Mesendoderm (in vitro differentiated cells): ENCODE measurements around the gene TAS2R60. TPM values are rescaled to one million over a fixed set of nuclear protein-coding genes. Genes with fewer than 3 reads are reported as not detected.
A peak's percentile ranks its signal among the peaks of the same experiment; 100 is the strongest.

Experiments
- DNase-seq: peaks from one replicate; pipeline ENCODE4 v3.0.0; 2013
- H2AK5ac ChIP-seq: 2 replicates; pipeline ENCODE4 v1.6.1; 2013; ENCODE audit warnings: low read length, inconsistent platforms
- H2BK120ac ChIP-seq: 2 replicates; pipeline ENCODE4 v1.6.1; 2013; ENCODE audit warnings: low read depth, mild to moderate bottlenecking, low read length, moderate library complexity, mixed read lengths
- H2BK15ac ChIP-seq: replicated peaks from 2 replicates; pipeline ENCODE4 v1.6.1; 2013; ENCODE audit warnings: low read depth, mild to moderate bottlenecking, moderate library complexity
- H2BK5ac ChIP-seq: 2 replicates; pipeline ENCODE4 v1.6.1; 2013; ENCODE audit warnings: low read length, inconsistent platforms
- H3K18ac ChIP-seq: 2 replicates; pipeline ENCODE4 v1.6.1; 2013; ENCODE audit warnings: mild to moderate bottlenecking, low read length, mixed read lengths
- H3K23ac ChIP-seq: one replicate; pipeline ENCODE4 v1.6.1; 2013; ENCODE audit warnings: low read length
- H3K27ac ChIP-seq: 2 replicates; pipeline ENCODE4 v1.5.1; 2013; ENCODE audit warnings: low read depth, mild to moderate bottlenecking, inconsistent platforms, low read length, moderate library complexity
- H3K27me3 ChIP-seq: 2 replicates; pipeline ENCODE4 v1.6.1; 2013; ENCODE audit warnings: low read length, control low read depth, mild to moderate bottlenecking, inconsistent platforms; ENCODE audit not compliant: insufficient read depth, poor library complexity
- H3K36me3 ChIP-seq: 2 replicates; pipeline ENCODE4 v1.6.1; 2013; ENCODE audit warnings: low read length, inconsistent platforms; ENCODE audit not compliant: control insufficient read depth, insufficient read depth
- H3K4ac ChIP-seq: one replicate; pipeline ENCODE4 v1.6.1; 2013; ENCODE audit warnings: low read depth, mild to moderate bottlenecking, low read length, moderate library complexity
- H3K4me1 ChIP-seq: 2 replicates; pipeline ENCODE4 v1.6.1; 2013; ENCODE audit warnings: low read depth, low read length, inconsistent platforms; ENCODE audit not compliant: control insufficient read depth
- H3K4me2 ChIP-seq: 2 replicates; pipeline ENCODE4 v1.6.1; 2013; ENCODE audit warnings: low read length
- H3K4me3 ChIP-seq: 2 replicates; pipeline ENCODE4 v1.5.1; 2013; ENCODE audit warnings: mild to moderate bottlenecking, low read length
- H3K56ac ChIP-seq: one replicate; pipeline ENCODE4 v1.6.1; 2013; ENCODE audit warnings: low read length
- H3K79me1 ChIP-seq: 2 replicates; pipeline ENCODE4 v1.6.1; 2013; ENCODE audit warnings: low read length, inconsistent platforms
- H3K79me2 ChIP-seq: 2 replicates; pipeline ENCODE4 v1.6.1; 2013; ENCODE audit warnings: mild to moderate bottlenecking, low read length; ENCODE audit not compliant: control insufficient read depth, insufficient read depth
- H3K9ac ChIP-seq: 2 replicates; pipeline ENCODE4 v1.6.1; 2013; ENCODE audit warnings: low read length, inconsistent platforms
- H4K5ac ChIP-seq: one replicate; pipeline ENCODE4 v1.6.1; 2013; ENCODE audit warnings: low read length
- H4K8ac ChIP-seq: one replicate; pipeline ENCODE4 v1.6.1; 2013; ENCODE audit warnings: low read depth, mild to moderate bottlenecking, control low read depth, low read length, moderate library complexity
- WGBS: extraction: QIAGEN DNeasy Blood & Tissue Kit; methylation state at CpG from one replicate; pipeline ENCODE4 v1.1.7; 2013; ENCODE audit warnings: low lambda C conversion rate, missing lambda C conversion rate; ENCODE audit not compliant: insufficient coverage; ENCODE audit errors: extremely low coverage; 5-methylcytosine and 5-hydroxymethylcytosine counted together
- polyA plus RNA-seq, 2 experiments: library from polyadenylated mRNA; stranded (reverse); fragments of 200-250 nt; gene quantifications; one replicate each; pipeline ENCODE4 v1.2.3, GENCODE V29; 2013

The TAS2R60 gene
- 0.15 TPM for polyA plus RNA-seq (2013, experiment 1 of 2)
- 0.20 TPM for polyA plus RNA-seq (2013, experiment 2 of 2)

GRCh38 chr7:143443153-143443552 lies at the start of gene TAS2R60:
TSS of gene TAS2R60 (plus strand) at chr7:143443453. CDS start at chr7:143443453, 0 bp downstream.
- no peak within 1 kb of the TSS for H3K4ac ChIP-seq
- no peak within 1 kb of the TSS for H2BK15ac ChIP-seq
- no peak within 1 kb of the TSS for H4K5ac ChIP-seq
- peaks cover 4% of the 10 kb centered on the region for H3K4me1 ChIP-seq
- H3K9ac ChIP-seq: no peak within 1 kb of the TSS
- no peak within 1 kb of the TSS for H3K4me2 ChIP-seq
- H2BK5ac ChIP-seq: no peak within 1 kb of the TSS
- H3K4me3 ChIP-seq: no peak within 1 kb of the TSS
- no peaks in the 10 kb centered on the region for H3K79me2 ChIP-seq
- H3K23ac ChIP-seq: no peak within 1 kb of the TSS
- no peak within 1 kb of the TSS for H2BK120ac ChIP-seq
- no peaks in the 10 kb centered on the region for H3K27me3 ChIP-seq
- no peaks in the 10 kb centered on the region for H3K36me3 ChIP-seq
- H3K27ac ChIP-seq: no peak within 1 kb of the TSS
- no peak for DNase-seq
- H3K18ac ChIP-seq: no peak within 1 kb of the TSS
- H4K8ac ChIP-seq: no peak within 1 kb of the TSS
- no CpG with 5 or more reads among the region's 4 CpGs for WGBS
- no peaks in the 10 kb centered on the region for H3K79me1 ChIP-seq
- H2AK5ac ChIP-seq: no peak within 1 kb of the TSS
- no peak within 1 kb of the TSS for H3K56ac ChIP-seq

DNA sequence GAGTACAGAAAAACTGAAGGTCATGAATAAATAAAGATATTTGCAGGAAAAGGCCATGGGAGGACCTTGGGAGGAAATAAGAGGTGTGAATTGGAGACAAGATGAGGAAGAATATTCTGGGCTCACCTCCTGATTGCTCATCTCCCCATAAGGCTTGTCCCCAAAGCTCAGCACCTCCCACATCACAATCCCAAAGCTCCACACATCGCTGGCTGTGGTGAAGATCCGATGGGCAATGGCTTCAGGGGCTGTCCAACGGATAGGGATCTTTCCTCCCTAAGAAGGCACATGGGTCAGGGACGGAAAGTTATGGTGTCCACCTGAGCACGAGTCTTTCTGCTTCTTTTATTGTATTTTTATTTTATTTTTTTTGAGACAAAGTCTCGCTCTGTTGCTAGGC lies 49.2 kb upstream of the TAS2R60 start:
- WGBS: no CpG with 5 or more reads among the region's 6 CpGs
- no peak overlapping the region for H4K8ac ChIP-seq
- no peaks in the 10 kb centered on the region for H3K4me1 ChIP-seq
- H2AK5ac ChIP-seq: no peak overlapping the region
- no peaks in the 10 kb centered on the region for H3K27me3 ChIP-seq
- no peak overlapping the region for H2BK5ac ChIP-seq
- H2BK15ac ChIP-seq: no peak overlapping the region
- no peaks in the 10 kb centered on the region for H3K79me2 ChIP-seq
- no peak overlapping the region for H3K27ac ChIP-seq
- H3K18ac ChIP-seq: no peak overlapping the region
- no peaks in the 10 kb centered on the region for H3K79me1 ChIP-seq
- no peak overlapping the region for H2BK120ac ChIP-seq
- H3K56ac ChIP-seq: no peak overlapping the region
- no peak overlapping the region for H3K4ac ChIP-seq
- H4K5ac ChIP-seq: no peak overlapping the region
- no peak for DNase-seq
- peaks cover 44% of the 10 kb centered on the region for H3K36me3 ChIP-seq
- no peak overlapping the region for H3K23ac ChIP-seq
- no peak overlapping the region for H3K9ac ChIP-seq
- H3K4me3 ChIP-seq: no peak overlapping the region
- no peak overlapping the region for H3K4me2 ChIP-seq

- Histone ChIP-seq H4K5ac (no peak overlapping the region), H3K56ac (no peak overlapping the region), H3K4me1 (no peaks in the 10 kb centered on the region), H2BK15ac (no peak overlapping the region), H2BK120ac (no peak overlapping the region), H3K4me2 (no peak overlapping the region), H4K8ac (no peak overlapping the region), H3K27me3 (no peaks in the 10 kb centered on the region), H3K27ac (no peak overlapping the region), H3K79me2 (no peaks in the 10 kb centered on the region), H3K18ac (no peak overlapping the region), H3K4me3 (no peak overlapping the region), H3K36me3 (peaks cover 41% of the 10 kb centered on the region), H3K79me1 (no peaks in the 10 kb centered on the region), H2BK5ac (no peak overlapping the region), H3K9ac (no peak overlapping the region), H3K23ac (no peak overlapping the region), H3K4ac (no peak overlapping the region), H2AK5ac (no peak overlapping the region)
- DNase-seq: no peak
- WGBS: no CpG with 5 or more reads among the region's 6 CpGs
These were observed 48.5 kb upstream of the TAS2R60 start for GRCh38 chr7:143394777-143395176.

DNA sequence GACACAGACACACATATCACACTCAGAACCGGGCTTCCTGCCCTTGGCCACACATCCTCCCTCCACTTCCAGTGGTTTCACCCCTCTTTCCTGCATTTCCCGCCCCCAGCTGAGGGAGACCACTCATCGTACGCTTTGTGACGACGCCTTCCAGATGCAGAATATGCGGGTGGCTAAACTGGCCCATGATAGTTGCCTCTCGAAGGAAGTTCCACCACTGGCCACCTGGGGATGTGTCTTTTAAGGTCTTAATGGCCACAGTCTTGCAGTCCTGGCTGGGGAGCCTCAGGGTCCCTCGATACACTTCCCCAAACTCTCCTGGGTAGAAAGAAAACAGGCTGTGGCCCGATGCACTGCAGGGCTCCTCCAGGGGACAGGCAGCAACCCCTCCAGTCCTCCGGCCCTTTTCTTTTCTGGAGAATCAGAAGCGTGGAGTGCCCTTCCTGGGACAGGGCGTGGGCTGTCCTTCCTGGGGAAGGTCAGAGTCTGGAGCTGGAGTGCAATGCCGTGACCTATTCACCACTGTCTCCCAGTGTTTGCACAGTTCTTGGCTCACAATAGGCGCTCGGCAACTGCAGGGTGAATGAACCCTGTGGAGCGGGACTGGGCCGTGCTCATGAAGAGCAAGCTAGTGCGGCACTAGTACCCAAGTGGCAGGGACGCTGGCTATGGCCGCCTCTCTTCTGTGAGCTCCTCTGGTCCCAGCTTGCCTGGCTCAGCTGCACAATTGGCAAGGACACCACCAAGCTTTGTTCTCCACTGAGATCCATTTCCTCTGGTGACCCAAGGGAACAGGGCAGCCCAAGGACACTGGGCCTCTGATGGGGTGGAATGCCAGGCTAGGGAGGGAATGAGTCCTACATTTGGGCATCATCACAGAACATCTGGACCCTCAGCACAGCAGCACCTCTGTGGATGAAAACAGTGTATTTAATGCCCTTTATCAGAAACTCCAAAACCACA lies 47.8 kb upstream of the TAS2R60 start:
- Histone ChIP-seq H2BK120ac (no peak overlapping the region), H3K23ac (no peak overlapping the region), H3K79me1 (peaks cover 4% of the 10 kb centered on the region), H4K8ac (no peak overlapping the region), H3K27me3 (no peaks in the 10 kb centered on the region), H3K18ac (no peak overlapping the region), H3K79me2 (no peaks in the 10 kb centered on the region), H3K56ac (no peak overlapping the region), H2AK5ac (no peak overlapping the region), H3K9ac (no peak overlapping the region), H3K36me3 (peaks cover 42% of the 10 kb centered on the region), H3K27ac (no peak overlapping the region), H3K4ac (no peak overlapping the region), H3K4me2 (no peak overlapping the region), H3K4me1 (no peaks in the 10 kb centered on the region), H3K4me3 (no peak overlapping the region), H2BK15ac (no peak overlapping the region), H2BK5ac (no peak overlapping the region), H4K5ac (no peak overlapping the region)
- DNase-seq: peak; percentile 53
- no CpG with 5 or more reads among the region's 21 CpGs for WGBS

DNA sequence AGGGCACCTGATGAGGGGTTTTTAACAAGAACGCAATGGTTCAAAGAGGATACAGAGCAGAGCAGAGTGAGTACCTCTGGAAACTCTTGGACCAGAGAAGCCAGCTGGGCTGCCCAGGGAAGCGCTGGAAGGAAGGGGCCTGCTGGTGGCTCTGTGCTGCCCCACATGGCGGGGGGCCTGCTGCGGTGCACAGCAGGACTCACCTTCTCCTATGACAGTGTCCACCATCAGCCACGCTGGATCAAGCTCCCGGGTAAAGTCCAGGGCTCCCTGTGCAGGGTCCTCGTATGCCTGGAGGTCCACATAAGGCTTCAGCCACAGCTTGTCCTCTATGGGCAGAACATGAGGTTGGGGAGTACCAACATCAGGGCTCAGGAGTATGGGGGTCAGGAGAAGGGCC lies 47.1 kb upstream of the TAS2R60 start:
- Histone ChIP-seq H3K9ac (no peak overlapping the region), H2BK5ac (no peak overlapping the region), H2BK15ac (no peak overlapping the region), H3K4ac (no peak overlapping the region), H3K18ac (no peak overlapping the region), H3K27ac (no peak overlapping the region), H3K56ac (no peak overlapping the region), H4K5ac (no peak overlapping the region), H3K36me3 (peaks cover 42% of the 10 kb centered on the region), H3K79me1 (peaks cover 4% of the 10 kb centered on the region), H4K8ac (no peak overlapping the region), H3K79me2 (no peaks in the 10 kb centered on the region), H3K4me3 (no peak overlapping the region), H3K27me3 (no peaks in the 10 kb centered on the region), H3K4me1 (no peaks in the 10 kb centered on the region), H3K4me2 (no peak overlapping the region), H3K23ac (no peak overlapping the region), H2AK5ac (no peak overlapping the region), H2BK120ac (no peak overlapping the region)
- no peak for DNase-seq
- no CpG with 5 or more reads among the region's 7 CpGs for WGBS
